SU-DHL-6 (cell line): Measurements from ENCODE around the gene NELL1.

Source experiments
- EZH2phosphoT487 ChIP-seq: fragments of 200-600 bp; sonication (generic), shearing (Covaris generic); conservative IDR thresholded peaks from 2 replicates; pipeline ENCODE4 v1.6.1; 2018; ENCODE audit warnings: mild to moderate bottlenecking, antibody characterized with exemption, low read length, moderate library complexity, mixed read lengths
- TF ChIP-seq, protein P1 (sequence below): fragments of 200-600 bp; sonication (generic); IDR thresholded peaks from one replicate; pipeline ENCODE4 v1.5.1; 2017; ENCODE audit warnings: antibody characterized with exemption, mild to moderate bottlenecking, low read length, moderate library complexity; ENCODE audit not compliant: insufficient read depth, poor library complexity, severe bottlenecking

DNA sequence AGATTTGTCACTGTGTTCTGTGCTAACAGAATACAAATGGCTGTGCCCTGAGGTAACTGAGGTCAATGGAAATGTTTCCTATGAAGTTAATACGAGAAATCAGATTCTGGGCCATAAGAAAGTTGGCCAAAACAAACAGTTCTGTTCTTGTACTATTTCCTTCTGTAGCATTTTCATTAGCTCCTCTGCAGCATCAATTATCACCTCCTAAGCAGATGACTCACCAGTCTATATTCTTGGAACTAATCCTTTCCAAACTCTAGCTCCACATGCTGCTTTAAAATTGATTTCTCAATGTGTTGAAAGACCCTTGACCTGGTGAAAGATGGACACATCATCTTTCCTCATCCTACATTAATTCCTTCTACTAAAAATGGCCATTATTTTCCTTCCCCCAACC is 736.0 kb downstream of the NELL1 start:
- TF ChIP-seq, protein P1, sequence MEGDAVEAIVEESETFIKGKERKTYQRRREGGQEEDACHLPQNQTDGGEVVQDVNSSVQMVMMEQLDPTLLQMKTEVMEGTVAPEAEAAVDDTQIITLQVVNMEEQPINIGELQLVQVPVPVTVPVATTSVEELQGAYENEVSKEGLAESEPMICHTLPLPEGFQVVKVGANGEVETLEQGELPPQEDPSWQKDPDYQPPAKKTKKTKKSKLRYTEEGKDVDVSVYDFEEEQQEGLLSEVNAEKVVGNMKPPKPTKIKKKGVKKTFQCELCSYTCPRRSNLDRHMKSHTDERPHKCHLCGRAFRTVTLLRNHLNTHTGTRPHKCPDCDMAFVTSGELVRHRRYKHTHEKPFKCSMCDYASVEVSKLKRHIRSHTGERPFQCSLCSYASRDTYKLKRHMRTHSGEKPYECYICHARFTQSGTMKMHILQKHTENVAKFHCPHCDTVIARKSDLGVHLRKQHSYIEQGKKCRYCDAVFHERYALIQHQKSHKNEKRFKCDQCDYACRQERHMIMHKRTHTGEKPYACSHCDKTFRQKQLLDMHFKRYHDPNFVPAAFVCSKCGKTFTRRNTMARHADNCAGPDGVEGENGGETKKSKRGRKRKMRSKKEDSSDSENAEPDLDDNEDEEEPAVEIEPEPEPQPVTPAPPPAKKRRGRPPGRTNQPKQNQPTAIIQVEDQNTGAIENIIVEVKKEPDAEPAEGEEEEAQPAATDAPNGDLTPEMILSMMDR: no peak
- TF ChIP-seq EZH2phosphoT487: no peak
